OCI-LY7 (cell line): Measurements from ENCODE around the gene SLC30A1.

Experiments
- EZH2phosphoT487 ChIP-seq: fragments of 200-600 bp; sonication (generic); IDR thresholded peaks from 2 replicates; pipeline ENCODE4 v1.6.1; 2018; ENCODE audit warnings: low read depth, borderline replicate concordance, mild to moderate bottlenecking, mixed run types, antibody characterized with exemption, low read length, moderate library complexity, mixed read lengths
- TF ChIP-seq, protein P1 (sequence below): fragments of 200-600 bp; sonication (generic); conservative IDR thresholded peaks from 2 replicates; pipeline ENCODE4 v1.5.1; 2014; ENCODE audit warnings: mild to moderate bottlenecking, antibody characterized with exemption, low read length, moderate library complexity, mixed read lengths

- TF ChIP-seq, protein P1, sequence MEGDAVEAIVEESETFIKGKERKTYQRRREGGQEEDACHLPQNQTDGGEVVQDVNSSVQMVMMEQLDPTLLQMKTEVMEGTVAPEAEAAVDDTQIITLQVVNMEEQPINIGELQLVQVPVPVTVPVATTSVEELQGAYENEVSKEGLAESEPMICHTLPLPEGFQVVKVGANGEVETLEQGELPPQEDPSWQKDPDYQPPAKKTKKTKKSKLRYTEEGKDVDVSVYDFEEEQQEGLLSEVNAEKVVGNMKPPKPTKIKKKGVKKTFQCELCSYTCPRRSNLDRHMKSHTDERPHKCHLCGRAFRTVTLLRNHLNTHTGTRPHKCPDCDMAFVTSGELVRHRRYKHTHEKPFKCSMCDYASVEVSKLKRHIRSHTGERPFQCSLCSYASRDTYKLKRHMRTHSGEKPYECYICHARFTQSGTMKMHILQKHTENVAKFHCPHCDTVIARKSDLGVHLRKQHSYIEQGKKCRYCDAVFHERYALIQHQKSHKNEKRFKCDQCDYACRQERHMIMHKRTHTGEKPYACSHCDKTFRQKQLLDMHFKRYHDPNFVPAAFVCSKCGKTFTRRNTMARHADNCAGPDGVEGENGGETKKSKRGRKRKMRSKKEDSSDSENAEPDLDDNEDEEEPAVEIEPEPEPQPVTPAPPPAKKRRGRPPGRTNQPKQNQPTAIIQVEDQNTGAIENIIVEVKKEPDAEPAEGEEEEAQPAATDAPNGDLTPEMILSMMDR: no peak
- TF ChIP-seq EZH2phosphoT487: no peak
Measured at GRCh38 chr1:211603191-211603701, 24.3 kb upstream of the SLC30A1 start.
